ENCODE data around the gene KLHDC4. TPM values are rescaled to one million over a fixed set of nuclear protein-coding genes. Genes with fewer than 3 reads are reported as not detected.

Gene KLHDC4
- total RNA-seq, 1 experiment from 2014 or later, result 50.7 TPM

DNA sequence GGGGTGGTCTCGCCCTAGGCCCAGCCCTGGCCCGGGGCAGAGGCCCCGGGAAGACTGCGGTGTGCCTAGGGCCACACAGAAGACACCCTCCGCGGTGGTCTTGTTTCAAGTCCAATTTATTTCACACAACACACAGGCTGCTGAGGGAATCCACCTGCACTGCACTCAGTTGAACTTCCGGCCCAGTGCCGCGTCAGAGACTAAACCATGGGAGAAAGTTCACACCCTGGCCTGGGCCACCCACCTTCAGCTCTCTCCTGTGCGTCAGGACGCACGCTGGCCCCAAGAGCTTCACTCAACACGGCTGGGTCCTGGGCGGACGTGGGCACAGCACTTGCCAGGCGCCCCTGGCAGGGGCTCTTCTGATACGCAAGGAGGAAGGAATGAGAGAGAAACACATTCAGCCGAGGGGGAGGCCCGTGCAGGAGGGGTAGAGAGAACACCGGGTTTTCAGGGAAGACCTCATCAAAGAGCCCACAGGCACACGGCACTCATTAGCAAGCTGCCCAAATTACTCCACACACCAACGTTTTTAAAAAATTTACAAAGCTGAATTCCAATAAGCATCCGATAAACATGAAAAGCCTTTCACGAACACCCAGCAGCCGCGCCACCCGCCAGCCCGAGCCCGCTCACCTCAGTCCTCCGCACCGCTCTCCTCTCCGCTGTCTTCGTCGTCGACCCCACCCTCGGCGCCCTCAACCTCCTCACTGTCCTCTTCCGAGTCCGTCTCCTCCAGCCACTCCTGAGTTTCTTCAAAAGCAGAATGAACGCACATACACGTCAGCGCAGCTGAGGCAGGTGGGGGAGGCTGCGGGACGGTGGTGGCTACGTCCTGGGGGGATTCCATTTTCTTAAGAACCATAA is 57.8 kb downstream of the KLHDC4 start:
- ChIA-PET CTCF (no interaction called here), POLR2A (no interaction called here)

DNA sequence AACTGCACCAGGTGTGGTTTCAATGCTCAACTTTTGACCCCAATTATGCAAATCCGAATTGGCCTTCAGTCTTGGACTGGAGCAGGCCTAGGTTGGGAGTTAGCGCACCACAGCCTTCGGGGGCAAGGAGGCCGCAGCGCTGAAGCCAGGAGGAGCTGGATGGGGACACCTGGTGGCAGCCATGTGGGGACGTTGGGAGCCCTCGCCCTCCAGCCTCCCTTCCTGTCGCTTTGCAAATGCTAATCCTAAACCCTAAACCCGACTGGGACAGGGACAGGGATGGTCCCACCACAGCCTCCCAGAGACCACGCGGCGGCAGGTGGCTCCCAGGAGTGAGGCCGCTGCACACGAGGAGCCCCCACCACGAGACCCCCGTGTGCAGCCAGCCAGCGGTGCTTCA is 58.7 kb downstream of the KLHDC4 start:
- no peaks in the 10 kb centered on the region for H3K27me3 ChIP-seq (ENCODE audit: control insufficient read depth, insufficient read depth, low read length)
- H3K9me3 ChIP-seq (ENCODE audit: control insufficient read depth, insufficient read depth, low read depth, low read length), result no peaks in the 10 kb centered on the region
- DNase-seq (ENCODE audit: low read depth, low spot score) (no peak), ATAC-seq (no peak)
- CTCF ChIA-PET, result no interaction called here
- intact Hi-C loops (cut with micrococcal nuclease; ENCODE audit: unreplicated experiment) (no loop called here), in situ Hi-C loops (cut with HindIII; ENCODE audit: low pct_unique_long_range_greater_than_20kb, low sequenced_read_pairs) (no loop called here)
- H3K4me1 ChIP-seq (ENCODE audit: control insufficient read depth, insufficient read depth, low read length), result no peaks in the 10 kb centered on the region
- H3K27ac ChIP-seq (ENCODE audit: low read length), result no peak overlapping the region
- BruUV-seq (replicated peaks), result no TSS peak
- H3K4me3 ChIP-seq (ENCODE audit: low read depth in 2 of 2, low read length in 2 of 2), result no peak overlapping the region
- TF ChIP-seq TCF7L2 (IDR thresholded peaks at IDR 0.05; ENCODE audit: low read depth, low read length) (no peak), POLR2AphosphoS5 (IDR thresholded peaks at IDR 0.05; ENCODE audit: low read depth, low read length) (no peak), SIN3A (IDR thresholded peaks at IDR 0.05; ENCODE audit: borderline replicate concordance, insufficient read depth, low read depth, low read length) (no peak)
- TF ChIP-seq, protein P1, sequence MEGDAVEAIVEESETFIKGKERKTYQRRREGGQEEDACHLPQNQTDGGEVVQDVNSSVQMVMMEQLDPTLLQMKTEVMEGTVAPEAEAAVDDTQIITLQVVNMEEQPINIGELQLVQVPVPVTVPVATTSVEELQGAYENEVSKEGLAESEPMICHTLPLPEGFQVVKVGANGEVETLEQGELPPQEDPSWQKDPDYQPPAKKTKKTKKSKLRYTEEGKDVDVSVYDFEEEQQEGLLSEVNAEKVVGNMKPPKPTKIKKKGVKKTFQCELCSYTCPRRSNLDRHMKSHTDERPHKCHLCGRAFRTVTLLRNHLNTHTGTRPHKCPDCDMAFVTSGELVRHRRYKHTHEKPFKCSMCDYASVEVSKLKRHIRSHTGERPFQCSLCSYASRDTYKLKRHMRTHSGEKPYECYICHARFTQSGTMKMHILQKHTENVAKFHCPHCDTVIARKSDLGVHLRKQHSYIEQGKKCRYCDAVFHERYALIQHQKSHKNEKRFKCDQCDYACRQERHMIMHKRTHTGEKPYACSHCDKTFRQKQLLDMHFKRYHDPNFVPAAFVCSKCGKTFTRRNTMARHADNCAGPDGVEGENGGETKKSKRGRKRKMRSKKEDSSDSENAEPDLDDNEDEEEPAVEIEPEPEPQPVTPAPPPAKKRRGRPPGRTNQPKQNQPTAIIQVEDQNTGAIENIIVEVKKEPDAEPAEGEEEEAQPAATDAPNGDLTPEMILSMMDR (IDR thresholded peaks at IDR 0.05), result no peak
- TF ChIP-seq, protein P2, sequence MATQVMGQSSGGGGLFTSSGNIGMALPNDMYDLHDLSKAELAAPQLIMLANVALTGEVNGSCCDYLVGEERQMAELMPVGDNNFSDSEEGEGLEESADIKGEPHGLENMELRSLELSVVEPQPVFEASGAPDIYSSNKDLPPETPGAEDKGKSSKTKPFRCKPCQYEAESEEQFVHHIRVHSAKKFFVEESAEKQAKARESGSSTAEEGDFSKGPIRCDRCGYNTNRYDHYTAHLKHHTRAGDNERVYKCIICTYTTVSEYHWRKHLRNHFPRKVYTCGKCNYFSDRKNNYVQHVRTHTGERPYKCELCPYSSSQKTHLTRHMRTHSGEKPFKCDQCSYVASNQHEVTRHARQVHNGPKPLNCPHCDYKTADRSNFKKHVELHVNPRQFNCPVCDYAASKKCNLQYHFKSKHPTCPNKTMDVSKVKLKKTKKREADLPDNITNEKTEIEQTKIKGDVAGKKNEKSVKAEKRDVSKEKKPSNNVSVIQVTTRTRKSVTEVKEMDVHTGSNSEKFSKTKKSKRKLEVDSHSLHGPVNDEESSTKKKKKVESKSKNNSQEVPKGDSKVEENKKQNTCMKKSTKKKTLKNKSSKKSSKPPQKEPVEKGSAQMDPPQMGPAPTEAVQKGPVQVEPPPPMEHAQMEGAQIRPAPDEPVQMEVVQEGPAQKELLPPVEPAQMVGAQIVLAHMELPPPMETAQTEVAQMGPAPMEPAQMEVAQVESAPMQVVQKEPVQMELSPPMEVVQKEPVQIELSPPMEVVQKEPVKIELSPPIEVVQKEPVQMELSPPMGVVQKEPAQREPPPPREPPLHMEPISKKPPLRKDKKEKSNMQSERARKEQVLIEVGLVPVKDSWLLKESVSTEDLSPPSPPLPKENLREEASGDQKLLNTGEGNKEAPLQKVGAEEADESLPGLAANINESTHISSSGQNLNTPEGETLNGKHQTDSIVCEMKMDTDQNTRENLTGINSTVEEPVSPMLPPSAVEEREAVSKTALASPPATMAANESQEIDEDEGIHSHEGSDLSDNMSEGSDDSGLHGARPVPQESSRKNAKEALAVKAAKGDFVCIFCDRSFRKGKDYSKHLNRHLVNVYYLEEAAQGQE (IDR thresholded peaks at IDR 0.05; ENCODE audit: insufficient read depth in 1 of 2, low read depth in 2 of 2, low read length in 1 of 2), result no peak
- H3K36me3 ChIP-seq (ENCODE audit: control insufficient read depth, insufficient read depth, low read length), result no peaks in the 10 kb centered on the region
- POLR2A ChIA-PET, result no interaction called here

More for the DNA sequence above, 57.8 kb downstream of the KLHDC4 start:
- no peak overlapping the region for H3K27ac ChIP-seq (ENCODE audit: low read length)
- H3K27me3 ChIP-seq (ENCODE audit: control insufficient read depth, insufficient read depth, low read length), result no peaks in the 10 kb centered on the region
- no peak for ATAC-seq
- no peaks in the 10 kb centered on the region for H3K4me1 ChIP-seq (ENCODE audit: control insufficient read depth, insufficient read depth, low read length)
- no peaks in the 10 kb centered on the region for H3K9me3 ChIP-seq (ENCODE audit: control insufficient read depth, insufficient read depth, low read depth, low read length)
- in situ Hi-C loops (cut with HindIII; ENCODE audit: low pct_unique_long_range_greater_than_20kb, low sequenced_read_pairs), result no loop called here
- no peak for TF ChIP-seq POLR2AphosphoS5 (IDR thresholded peaks at IDR 0.05; ENCODE audit: low read depth, low read length)
- TF ChIP-seq, protein P1 (IDR thresholded peaks at IDR 0.05), result no peak
- no peak for TF ChIP-seq SIN3A (IDR thresholded peaks at IDR 0.05; ENCODE audit: borderline replicate concordance, insufficient read depth, low read depth, low read length)
- no peak for TF ChIP-seq TCF7L2 (IDR thresholded peaks at IDR 0.05; ENCODE audit: low read depth, low read length)
- TF ChIP-seq, protein P2 (IDR thresholded peaks at IDR 0.05; ENCODE audit: insufficient read depth in 1 of 2, low read depth in 2 of 2, low read length in 1 of 2), result no peak
- no peak for DNase-seq (ENCODE audit: low read depth, low spot score)
- intact Hi-C loops (cut with micrococcal nuclease; ENCODE audit: unreplicated experiment), result no loop called here
- no TSS peak for BruUV-seq (replicated peaks)
- no peak overlapping the region for H3K4me3 ChIP-seq (ENCODE audit: low read depth in 2 of 2, low read length in 2 of 2)
- H3K36me3 ChIP-seq (ENCODE audit: control insufficient read depth, insufficient read depth, low read length), result no peaks in the 10 kb centered on the region
